Spleen (tissue), 7 donors: ENCODE measurements around the gene PNLDC1.

Experiments
- CTCF ChIP-seq, 11 experiments: fragments of 200-600 bp in 7 of 11; fragments of 450-650 bp in 4 of 11; sonication (generic) in 4 of 11; IDR thresholded peaks in 8 of 11; conservative IDR thresholded peaks in 3 of 11; 1 replicate in 7 of 11; 2 replicates in 4 of 11; pipeline versions ENCODE4 v1.4.0 to v1.8.0; 2016 to 2021; ENCODE audit warnings: antibody characterized with exemption in 11 of 11, inconsistent platforms in 4 of 11, mild to moderate bottlenecking in 1 of 11
- POLR2A ChIP-seq, 3 donors: fragments of 450-650 bp; IDR thresholded peaks; one replicate each; pipeline ENCODE4 v1.5.1; 2017; ENCODE audit warnings: antibody characterized with exemption in 3 of 3, mild to moderate bottlenecking in 1 of 3
- POLR2AphosphoS5 ChIP-seq, 3 donors: sonication (generic); formaldehyde crosslinking; IDR thresholded peaks; one replicate each; pipeline ENCODE4 v1.5.1; 2017; ENCODE audit warnings: antibody characterized with exemption in 3 of 3
- donor health status: DM: no; HTN: no; CAD: no; lungs with moderate emphysema.
- donor health status: DM: no; HTN: no; CAD: no.
- donor health status: DM: no; HTN: no; CAD: no.

GRCh38 chr6:159862103-159862502 lies 62.0 kb downstream of the PNLDC1 start:
- no peak for TF ChIP-seq CTCF (IDR thresholded peaks at IDR 0.05 in 8 of 11, conservative IDR thresholded peaks at IDR 0.05 in 3 of 11)
- TF ChIP-seq POLR2A (IDR thresholded peaks at IDR 0.05): no peak
- no peak for TF ChIP-seq POLR2AphosphoS5 (IDR thresholded peaks at IDR 0.05)
